GM23338 (cell line): ENCODE data around the gene ADORA1. TPM values are rescaled to one million over a fixed set of nuclear protein-coding genes. Genes with fewer than 3 reads are reported as not detected.

Experiments used
- ATAC-seq: fragments of 200-7000 bp; cut with Tn5 transposase; 3 replicates; pipeline ENCODE4 v1.9.1; 2020
- DNase-seq: peaks from one replicate; pipeline ENCODE4 v3.0.0-alpha.2; 2015; ENCODE audit warnings: low spot score
- H2AFZ ChIP-seq: fragments of 200-600 bp; sonication (generic); 2 replicates; pipeline ENCODE4 v1.8.0; 2016; ENCODE audit warnings: antibody characterized with exemption, mild to moderate bottlenecking, moderate library complexity
- H3F3A ChIP-seq: fragments of 200-600 bp; sonication (generic); replicated peaks from 2 replicates; pipeline ENCODE4 v1.8.0; 2017; ENCODE audit warnings: antibody characterized with exemption, mixed run types, low read depth
- H3K27ac ChIP-seq: fragments of 200-600 bp; sonication (generic); 2 replicates; pipeline ENCODE4 v1.6.1; 2016; ENCODE audit warnings: low read depth
- H3K27me3 ChIP-seq: fragments of 200-600 bp; sonication (generic); 2 replicates; pipeline ENCODE4 v1.8.0; 2016; ENCODE audit warnings: mild to moderate bottlenecking, mixed run types, moderate library complexity; ENCODE audit not compliant: insufficient read depth
- H3K36me3 ChIP-seq: fragments of 200-600 bp; sonication (generic); 2 replicates; pipeline ENCODE4 v1.8.0; 2016; ENCODE audit warnings: mild to moderate bottlenecking; ENCODE audit not compliant: insufficient read depth
- H3K4me1 ChIP-seq: fragments of 200-600 bp; sonication (generic); 2 replicates; pipeline ENCODE4 v1.8.0; 2016; ENCODE audit warnings: mild to moderate bottlenecking, moderate library complexity; ENCODE audit not compliant: insufficient read depth
- H3K4me2 ChIP-seq: fragments of 200-600 bp; sonication (generic); 2 replicates; pipeline ENCODE4 v1.7.1; 2017; ENCODE audit warnings: mixed run types
- H3K4me3 ChIP-seq: fragments of 200-600 bp; sonication (generic); 2 replicates; pipeline ENCODE4 v1.6.1; 2016; ENCODE audit warnings: mixed run types
- H3K79me2 ChIP-seq: fragments of 200-600 bp; sonication (generic); replicated peaks from 2 replicates; pipeline ENCODE4 v1.8.0; 2017; ENCODE audit warnings: mild to moderate bottlenecking; ENCODE audit not compliant: insufficient read depth
- H3K9me2 ChIP-seq: fragments of 200-600 bp; sonication (generic); 2 replicates; pipeline ENCODE4 v1.8.0; 2017; ENCODE audit not compliant: insufficient read depth
- H4K20me1 ChIP-seq: fragments of 200-600 bp; sonication (generic); replicated peaks from 2 replicates; pipeline ENCODE4 v1.8.0; 2017; ENCODE audit warnings: mild to moderate bottlenecking; ENCODE audit not compliant: insufficient read depth
- H3K27ac Mint-ChIP-seq: 2 replicates; pipeline ENCODE4 v1.8.0; 2020; ENCODE audit warnings: inconsistent platforms, mild to moderate bottlenecking, moderate library complexity, mixed read lengths
- H3K27me3 Mint-ChIP-seq: 3 replicates; pipeline ENCODE4 v1.8.0; 2022; ENCODE audit warnings: low read depth, mild to moderate bottlenecking, moderate library complexity, mixed read lengths, inconsistent platforms; ENCODE audit not compliant: insufficient read depth, poor library complexity
- H3K36me3 Mint-ChIP-seq: 3 replicates; pipeline ENCODE4 v1.8.0; 2021; ENCODE audit warnings: low read depth, mild to moderate bottlenecking, inconsistent platforms, moderate library complexity, mixed read lengths
- H3K4me1 Mint-ChIP-seq: 3 replicates; pipeline ENCODE4 v1.8.0; 2020; ENCODE audit warnings: mild to moderate bottlenecking, inconsistent platforms, mixed read lengths
- H3K4me3 Mint-ChIP-seq: 3 replicates; pipeline ENCODE4 v1.8.0; 2021; ENCODE audit warnings: moderate library complexity, mild to moderate bottlenecking, inconsistent platforms, mixed read lengths
- H3K9me3 Mint-ChIP-seq: 3 replicates; pipeline ENCODE4 v1.8.0; 2020; ENCODE audit warnings: moderate library complexity, mild to moderate bottlenecking, inconsistent platforms, mixed read lengths
- CREB1 ChIP-seq: fragments of 250-450 bp; sonication (Bioruptor Pico); IDR thresholded peaks from 2 replicates; pipeline ENCODE4 v1.5.0; 2020; ENCODE audit warnings: low read depth, mild to moderate bottlenecking, moderate library complexity
- CTCF ChIP-seq, 2 experiments: fragments of 200-600 bp in 1 of 2; sonication (generic) in 1 of 2; conservative IDR thresholded peaks; 2 replicates each; pipeline versions ENCODE4 v1.5.1 to v1.6.1; 2016 to 2017; ENCODE audit warnings: antibody characterized with exemption in 2 of 2, low read depth in 2 of 2, mild to moderate bottlenecking in 2 of 2, moderate library complexity in 1 of 2
- ETS1 ChIP-seq: IDR thresholded peaks from 2 replicates; pipeline ENCODE4 v1.6.1; 2016; ENCODE audit warnings: antibody characterized with exemption
- EZH2phosphoT487 ChIP-seq: fragments of 200-600 bp; sonication (generic); IDR thresholded peaks from one replicate; pipeline ENCODE4 v1.8.1; 2018; ENCODE audit warnings: antibody characterized with exemption; ENCODE audit not compliant: unreplicated experiment
- JUNB ChIP-seq: IDR thresholded peaks from one replicate; pipeline ENCODE4 v1.6.1; 2016; ENCODE audit warnings: antibody characterized with exemption; ENCODE audit not compliant: unreplicated experiment
- NANOG ChIP-seq: IDR thresholded peaks from 2 replicates; pipeline ENCODE4 v1.6.1; 2016; ENCODE audit warnings: antibody characterized with exemption, borderline replicate concordance
- POLR2AphosphoS5 ChIP-seq: IDR thresholded peaks from 2 replicates; pipeline ENCODE4 v1.6.1; 2016; ENCODE audit warnings: antibody characterized with exemption, low read depth
- REST ChIP-seq: IDR thresholded peaks from one replicate; pipeline ENCODE4 v1.6.1; 2018; ENCODE audit warnings: antibody characterized with exemption; ENCODE audit not compliant: unreplicated experiment
- STAT1 ChIP-seq: IDR thresholded peaks from one replicate; pipeline ENCODE4 v1.6.1; 2016; ENCODE audit warnings: antibody characterized with exemption; ENCODE audit not compliant: unreplicated experiment
- ZNF114 ChIP-seq: fragments of 250-450 bp; sonication (Bioruptor Pico); IDR thresholded peaks from 2 replicates; pipeline ENCODE4 v1.5.0; 2020; ENCODE audit warnings: mild to moderate bottlenecking, moderate library complexity
- ZNF331 ChIP-seq: fragments of 250-450 bp; sonication (Bioruptor Pico); IDR thresholded peaks from 2 replicates; pipeline ENCODE4 v1.5.0; 2020; ENCODE audit warnings: low read depth, mild to moderate bottlenecking, moderate library complexity
- polyA plus RNA-seq: library from polyadenylated mRNA; unstranded; fragments of >200 nt; fragmentation: Nextera tagmentation; extraction: Ambion mirVana; gene quantifications from 2 replicates; pipeline ENCODE4 v1.2.1, GENCODE V29; 2016
- total RNA-seq: library from RNA; depleted of rRNA; stranded (reverse); fragments of >200 nt; shearing (Covaris generic); gene quantifications from 2 replicates; pipeline ENCODE4 v1.2.3, GENCODE V29; 2014

The ADORA1 gene
- total and polyA plus RNA-seq, 2 experiments from 2014 or later: 0.63 to 1.8 TPM

- no peak for TF ChIP-seq POLR2AphosphoS5
- no peak for TF ChIP-seq ETS1
- TF ChIP-seq CTCF (conservative IDR thresholded peaks at IDR 0.05; ENCODE audit: low read depth in 2 of 2): no peak
- no peak for TF ChIP-seq NANOG
- no peak for TF ChIP-seq ZNF331 (CRISPR knock-in tag)
- no peak for TF ChIP-seq REST
- TF ChIP-seq EZH2phosphoT487: no peak
- TF ChIP-seq JUNB: no peak
- no peak for TF ChIP-seq STAT1
These were observed 28.5 kb upstream of the ADORA1 start (continued) for GRCh38 chr1:203098914-203099520.

- Mint-ChIP-seq H3K4me1 (no peaks in the 10 kb centered on the region), H3K9me3 (peaks cover 11% of the 10 kb centered on the region), H3K27ac (no peak overlapping the region), H3K27me3 (peaks cover 2% of the 10 kb centered on the region), H3K4me3 (no peak overlapping the region), H3K36me3 (peaks cover 2% of the 10 kb centered on the region; the same call in 1 of the 3 replicates)
- Histone ChIP-seq H3K79me2 (no peaks in the 10 kb centered on the region), H3K4me2 (no peak overlapping the region), H3K9me2 (peaks cover 3% of the 10 kb centered on the region; the same call in 1 of the 2 replicates), H3K4me3 (no peak overlapping the region), H3K27me3 (no peaks in the 10 kb centered on the region), H3K27ac (no peak overlapping the region), H4K20me1 (no peaks in the 10 kb centered on the region), H3K36me3 (0 out of 2 replicates have a peak, but pooled peaks cover 3% of the 10 kb centered on the region), H2AFZ (no peak overlapping the region), H3F3A (no peaks in the 10 kb centered on the region), H3K4me1 (no peaks in the 10 kb centered on the region)
- DNase-seq (no peak), ATAC-seq (no peak)
- no peak for TF ChIP-seq REST
- TF ChIP-seq EZH2phosphoT487: no peak
- TF ChIP-seq CREB1 (CRISPR knock-in tag): no peak
- TF ChIP-seq ZNF114: no peak
- TF ChIP-seq ZNF331 (CRISPR knock-in tag): no peak
- no peak for TF ChIP-seq POLR2AphosphoS5
- no peak for TF ChIP-seq CTCF (conservative IDR thresholded peaks at IDR 0.05; ENCODE audit: low read depth in 2 of 2)
- no peak for TF ChIP-seq ETS1
These were observed 27.6 kb upstream of the ADORA1 start for GRCh38 chr1:203099805-203100515.
